Astrocyte of the spinal cord (primary cell): Measurements from ENCODE around the gene RBMXL3.
"Not testable (repeated sequence)": the region's sequence is repeated elsewhere in the genome, so short reads cannot be mapped to it uniquely, and the experiment has no call there.

Experiments used
- DNase-seq: peaks from one replicate; pipeline ENCODE4 v3.0.0; 2011; ENCODE audit warnings: low read depth, low spot score
- H3K4me3 ChIP-seq: 2 replicates; pipeline ENCODE4 v1.5.1; 2011; ENCODE audit warnings: low read depth, mild to moderate bottlenecking, low read length, moderate library complexity
- in situ Hi-C: cut with HindIII; loops from 2 replicates; pipeline ENCODE4 v1.10.0; 2017; ENCODE audit warnings: low sequenced_read_pairs
- TF ChIP-seq, protein P1 (sequence below): IDR thresholded peaks from 2 replicates; pipeline ENCODE4 v1.5.1; 2012; ENCODE audit warnings: low read depth, mild to moderate bottlenecking, low read length, inconsistent platforms

The RBMXL3 gene

DNA sequence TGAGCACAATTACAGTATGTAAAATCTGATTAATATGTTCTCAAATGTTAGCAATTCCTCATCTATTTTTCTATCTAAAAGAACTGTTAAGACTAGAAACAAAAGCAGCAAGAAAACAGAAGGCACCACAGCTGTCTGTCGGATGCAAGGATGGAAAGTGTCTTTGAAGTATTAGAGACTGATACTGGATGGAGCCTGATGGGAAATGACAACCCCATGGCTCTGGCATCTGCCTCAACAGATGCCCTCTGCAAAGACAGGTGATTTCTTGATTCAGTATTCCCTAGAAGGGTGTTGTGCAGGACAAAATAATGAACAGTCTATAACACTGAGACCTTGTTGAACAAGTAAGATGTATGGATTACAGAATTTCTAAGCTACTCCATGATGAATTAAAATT, 24.9 kb downstream of the RBMXL3 start:
- TF ChIP-seq, protein P1, sequence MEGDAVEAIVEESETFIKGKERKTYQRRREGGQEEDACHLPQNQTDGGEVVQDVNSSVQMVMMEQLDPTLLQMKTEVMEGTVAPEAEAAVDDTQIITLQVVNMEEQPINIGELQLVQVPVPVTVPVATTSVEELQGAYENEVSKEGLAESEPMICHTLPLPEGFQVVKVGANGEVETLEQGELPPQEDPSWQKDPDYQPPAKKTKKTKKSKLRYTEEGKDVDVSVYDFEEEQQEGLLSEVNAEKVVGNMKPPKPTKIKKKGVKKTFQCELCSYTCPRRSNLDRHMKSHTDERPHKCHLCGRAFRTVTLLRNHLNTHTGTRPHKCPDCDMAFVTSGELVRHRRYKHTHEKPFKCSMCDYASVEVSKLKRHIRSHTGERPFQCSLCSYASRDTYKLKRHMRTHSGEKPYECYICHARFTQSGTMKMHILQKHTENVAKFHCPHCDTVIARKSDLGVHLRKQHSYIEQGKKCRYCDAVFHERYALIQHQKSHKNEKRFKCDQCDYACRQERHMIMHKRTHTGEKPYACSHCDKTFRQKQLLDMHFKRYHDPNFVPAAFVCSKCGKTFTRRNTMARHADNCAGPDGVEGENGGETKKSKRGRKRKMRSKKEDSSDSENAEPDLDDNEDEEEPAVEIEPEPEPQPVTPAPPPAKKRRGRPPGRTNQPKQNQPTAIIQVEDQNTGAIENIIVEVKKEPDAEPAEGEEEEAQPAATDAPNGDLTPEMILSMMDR, result no peak
- DNase-seq, result no peak
- in situ Hi-C loops, result no loop called here
- H3K4me3 ChIP-seq, result no peak overlapping the region

DNA sequence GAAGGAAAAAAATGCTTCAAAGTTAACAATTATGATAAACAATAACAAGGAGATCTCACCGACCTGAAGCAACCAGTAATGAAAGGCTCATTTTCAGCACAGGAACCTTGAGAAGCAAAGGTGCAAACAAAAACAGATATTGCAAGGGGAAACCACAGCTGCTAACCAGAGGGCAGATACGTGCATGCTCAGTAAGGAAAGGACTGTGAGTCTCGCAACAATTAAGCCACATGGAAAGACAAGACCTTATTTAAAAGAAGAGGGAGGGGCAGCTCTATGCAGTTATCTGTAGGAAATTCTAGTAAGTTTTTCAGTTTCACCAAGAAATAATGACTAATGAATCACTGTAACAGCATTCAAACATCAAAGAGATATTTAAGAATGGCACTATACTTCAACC, 25.4 kb downstream of the RBMXL3 start:
- no peak for DNase-seq
- H3K4me3 ChIP-seq, result no peak overlapping the region
- in situ Hi-C loops, result no loop called here
- TF ChIP-seq, protein P1, result no peak

DNA sequence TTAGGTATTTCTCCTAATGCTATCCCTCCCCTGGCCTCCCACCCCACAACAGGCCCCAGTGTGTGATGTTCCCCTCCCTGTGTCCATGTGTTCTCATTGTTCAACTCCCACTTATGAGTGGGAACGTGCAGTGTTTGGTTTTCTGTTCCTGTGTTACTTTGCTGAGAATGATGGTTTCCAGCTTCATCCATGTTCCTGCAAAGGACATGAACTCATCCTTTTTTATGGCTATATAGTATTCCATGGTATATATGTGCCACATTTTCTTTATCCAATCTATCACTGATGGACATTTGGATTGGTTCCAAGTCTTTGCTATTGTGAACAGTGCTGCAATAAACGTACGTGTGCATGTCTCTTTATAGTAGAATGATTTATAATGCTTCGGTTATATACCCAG, 28.1 kb downstream of the RBMXL3 start:
- H3K4me3 ChIP-seq, in situ Hi-C loops, DNase-seq: not testable (repeated sequence)

DNA sequence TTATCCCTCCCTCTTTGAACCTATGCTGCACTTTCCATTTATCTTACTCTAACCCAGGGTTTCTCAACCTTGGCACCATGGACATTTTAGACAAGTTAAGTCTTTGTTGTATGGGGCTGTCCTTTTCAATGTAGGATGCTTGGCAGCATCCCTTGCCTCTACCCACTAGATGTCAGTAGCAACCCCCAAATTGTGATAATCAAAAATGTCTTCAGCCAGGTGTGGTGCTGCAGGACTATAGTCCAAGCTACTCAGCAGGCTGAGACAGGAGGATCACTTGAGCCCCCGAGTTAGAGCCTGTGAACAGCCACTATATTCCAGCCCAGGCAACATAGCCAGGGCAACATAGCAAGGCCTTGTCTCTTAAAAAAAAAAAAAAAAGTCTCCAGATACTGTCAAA, 37.7 kb downstream of the RBMXL3 start:
- TF ChIP-seq, protein P1, result peak; percentile 52
- DNase-seq, result peak; percentile 12
- in situ Hi-C loops, result no loop called here
- H3K4me3 ChIP-seq, result no peak overlapping the region

DNA sequence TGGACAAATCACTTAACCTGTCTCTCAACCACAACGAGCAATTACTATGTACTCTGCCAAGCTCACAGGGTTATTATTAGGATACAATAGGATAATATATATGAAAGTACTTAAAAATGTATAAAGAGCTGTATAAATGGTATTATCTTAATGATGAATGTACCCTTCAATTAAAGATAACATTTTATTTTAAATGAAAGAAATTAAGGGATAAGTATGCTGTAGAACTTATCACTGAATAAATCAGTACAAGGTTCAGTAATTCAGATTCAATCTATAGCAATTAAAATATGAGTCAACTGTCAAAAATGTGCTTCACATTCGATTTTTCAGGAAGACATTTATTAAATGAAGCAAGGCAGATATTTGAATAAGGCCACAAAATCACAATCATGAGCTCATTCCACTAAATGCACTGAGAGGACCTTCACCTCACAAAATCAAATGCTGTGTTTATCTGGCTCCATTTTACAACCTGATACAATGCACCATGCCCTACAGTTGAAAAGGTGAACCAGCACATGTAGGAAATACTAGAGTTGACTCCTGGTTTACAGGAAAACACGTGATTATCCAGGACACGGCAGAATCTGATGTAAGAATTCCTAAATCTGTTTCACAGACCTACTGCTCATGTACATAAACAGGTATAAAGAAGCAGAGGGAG, 40.3 kb downstream of the RBMXL3 start:
- TF ChIP-seq, protein P1, result no peak
- DNase-seq, result no peak
- H3K4me3 ChIP-seq, result no peak overlapping the region
- in situ Hi-C loops, result no loop called here

DNA sequence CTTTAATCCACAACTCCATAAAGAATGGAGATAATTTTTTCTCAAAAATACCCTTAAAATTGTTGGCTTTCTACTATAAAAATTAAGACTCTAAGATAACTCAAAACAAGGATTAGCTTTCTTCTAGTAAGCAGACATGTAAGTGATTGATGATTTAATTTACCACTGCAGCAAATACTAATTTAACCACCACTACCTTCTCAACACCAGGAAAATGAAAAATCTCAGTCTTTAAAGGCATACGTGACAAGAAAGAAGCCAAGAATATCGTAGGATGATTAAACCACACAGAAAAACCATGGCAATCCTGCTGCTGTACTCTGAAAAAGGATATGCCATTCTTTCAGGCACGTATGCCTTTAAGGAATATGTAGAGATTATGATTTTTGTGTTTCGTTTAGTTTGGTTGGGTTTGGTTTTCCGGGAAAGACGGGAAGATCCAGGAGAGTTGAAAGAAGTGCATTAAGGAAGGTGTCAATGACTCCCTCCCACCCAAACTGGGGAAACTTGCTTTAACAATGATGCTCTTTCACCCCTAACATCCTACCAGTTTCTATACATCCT, 43.8 kb downstream of the RBMXL3 start:
- DNase-seq, result peak; percentile 1
- peak overlapping the region; percentile 69 for H3K4me3 ChIP-seq
- TF ChIP-seq, protein P1, result no peak
- in situ Hi-C loops, result no loop called here
